Activated naive CD4-positive, alpha-beta T cell treated with anti-CD3 and anti-CD28 coated beads, Interleukin-2, amount 10 ng/mL, durations not matched to agents 7 days and 5 days (primary cell): ENCODE results near the gene SPESP1.

Source experiments
- CTCF ChIA-PET: fragments of 350-600 bp; sonication (Branson Sonifier 250); formaldehyde crosslinking; loops from one replicate; lab custom pipeline; 2021; ENCODE audit warnings: antibody characterized with exemption; lab: Charles Lee
- DNase-seq: peaks from one replicate; pipeline ENCODE4 v3.0.0-alpha.2; 2020
- H3K27ac Mint-ChIP-seq: one replicate; pipeline ENCODE4 v1.8.0; 2021; ENCODE audit warnings: mild to moderate bottlenecking, moderate library complexity, mixed read lengths
- H3K27me3 Mint-ChIP-seq: one replicate; pipeline ENCODE4 v1.8.0; 2021; ENCODE audit warnings: mild to moderate bottlenecking, mixed read lengths
- H3K36me3 Mint-ChIP-seq: one replicate; pipeline ENCODE4 v1.8.0; 2021; ENCODE audit warnings: mixed read lengths
- H3K4me1 Mint-ChIP-seq: one replicate; pipeline ENCODE4 v1.8.0; 2021; ENCODE audit warnings: mixed read lengths
- H3K4me3 Mint-ChIP-seq: one replicate; pipeline ENCODE4 v1.8.0; 2021; ENCODE audit warnings: mild to moderate bottlenecking, moderate library complexity, mixed read lengths
- H3K9me3 Mint-ChIP-seq: one replicate; pipeline ENCODE4 v1.8.0; 2021; ENCODE audit warnings: mixed read lengths

Gene SPESP1

GRCh38 chr15:68930268-68931022 is at the start of gene SPESP1:
SPESP1 (plus strand) TSS chr15:68930525; CDS start chr15:68930654, 129 bp downstream.
- DNase-seq: peak; percentile 60
- Mint-ChIP-seq H3K9me3 (peaks cover 5% of the 10 kb centered on the region), H3K27ac (no peak within 1 kb of the TSS), H3K36me3 (no peaks in the 10 kb centered on the region), H3K27me3 (peaks cover 11% of the 10 kb centered on the region), H3K4me1 (peaks cover 3% of the 10 kb centered on the region), H3K4me3 (peak within 1 kb of the TSS; percentile 53)
- CTCF ChIA-PET: no interaction called here

- Mint-ChIP-seq H3K27me3 (peaks cover 6% of the 10 kb centered on the region), H3K9me3 (no peaks in the 10 kb centered on the region), H3K36me3 (no peaks in the 10 kb centered on the region), H3K4me3 (no peak overlapping the region), H3K27ac (no peak overlapping the region), H3K4me1 (no peaks in the 10 kb centered on the region)
- CTCF ChIA-PET: interaction anchor here (0.7 kb wide), 1 partner anchor 40 kb away, joined by 3 read pairs; no protein-coding TSS in a partner anchor
- no peak for DNase-seq
These were observed 45.3 kb upstream of the SPESP1 start for GRCh38 chr15:68885070-68885469.

DNA sequence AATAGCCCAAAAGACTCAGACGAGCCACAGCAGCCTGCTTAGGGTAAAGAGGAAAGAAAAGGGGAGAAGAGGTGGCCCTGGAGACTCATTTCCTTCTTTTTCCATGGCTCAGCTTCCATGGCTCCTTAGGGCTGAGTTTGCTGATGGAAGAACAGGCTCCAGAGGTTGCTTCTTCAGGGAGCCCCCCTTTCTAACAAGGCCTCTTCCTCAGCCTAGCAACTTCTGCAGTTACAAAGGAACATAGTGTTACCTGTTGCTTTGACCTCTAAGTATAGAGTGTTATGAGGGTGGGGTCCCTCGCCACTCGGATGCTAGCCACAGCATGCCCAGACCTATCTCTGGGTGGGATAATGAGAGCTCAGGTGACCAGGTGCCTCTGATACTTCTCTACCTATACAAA is 43.2 kb upstream of the SPESP1 start:
- H3K27ac Mint-ChIP-seq: no peak overlapping the region
- no peak for DNase-seq
- CTCF ChIA-PET: interaction anchor here (1.0 kb wide), 1 partner anchor 11 kb away, joined by 3 read pairs; no protein-coding TSS in a partner anchor
- no peaks in the 10 kb centered on the region for H3K4me1 Mint-ChIP-seq
- H3K9me3 Mint-ChIP-seq: no peaks in the 10 kb centered on the region
- H3K27me3 Mint-ChIP-seq: peaks cover 7% of the 10 kb centered on the region
- H3K36me3 Mint-ChIP-seq: no peaks in the 10 kb centered on the region
- H3K4me3 Mint-ChIP-seq: no peak overlapping the region

DNA sequence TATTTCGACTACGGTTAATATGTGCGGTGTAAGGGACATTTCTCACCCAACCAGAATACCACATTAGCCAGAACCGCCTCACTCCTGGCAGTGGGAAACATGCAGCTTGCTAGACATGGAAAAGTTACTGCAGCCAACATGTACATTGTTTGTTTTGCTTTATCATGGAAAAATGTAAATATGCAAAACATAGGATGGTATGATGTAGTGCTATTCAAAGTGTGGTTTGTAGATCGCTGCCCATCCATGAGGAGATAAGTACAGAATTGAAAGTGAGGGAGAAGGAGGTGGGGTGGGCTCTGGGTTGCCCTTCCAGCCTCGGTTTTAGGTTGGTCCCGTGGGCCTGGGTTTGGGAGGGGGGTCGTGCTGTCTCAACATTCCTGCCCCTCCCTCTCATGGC is 42.5 kb upstream of the SPESP1 start:
- CTCF ChIA-PET: interaction anchor here (1.0 kb wide), 1 partner anchor 12 kb away, joined by 3 read pairs; no protein-coding TSS in a partner anchor
- Mint-ChIP-seq H3K27me3 (peaks cover 9% of the 10 kb centered on the region), H3K9me3 (no peaks in the 10 kb centered on the region), H3K4me3 (no peak overlapping the region), H3K4me1 (no peaks in the 10 kb centered on the region), H3K27ac (no peak overlapping the region), H3K36me3 (no peaks in the 10 kb centered on the region)
- DNase-seq: no peak

DNA sequence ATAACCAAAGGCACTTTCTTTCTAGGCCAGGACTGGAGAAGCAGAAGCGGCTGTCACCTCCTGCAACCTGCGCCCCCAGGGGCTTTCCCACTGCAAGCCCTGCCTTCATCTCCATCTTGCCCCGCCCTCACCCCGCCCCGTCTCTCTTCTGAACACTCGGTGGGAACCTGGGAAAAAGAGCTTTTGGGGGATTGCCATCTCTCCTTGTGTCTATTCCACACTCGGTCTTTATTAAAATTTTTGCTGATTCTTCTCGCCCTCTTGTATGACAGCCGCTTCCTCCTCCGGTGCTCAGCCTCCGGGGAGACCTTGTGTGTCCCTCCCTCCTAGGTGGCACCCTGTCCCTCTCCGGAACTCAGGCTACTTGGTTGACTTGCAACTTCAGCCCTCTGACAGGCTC is 41.9 kb upstream of the SPESP1 start:
- no peaks in the 10 kb centered on the region for H3K36me3 Mint-ChIP-seq
- CTCF ChIA-PET: interaction anchor here (0.9 to 1.2 kb wide), 3 partner anchors 12 to 131 kb away, joined by 3 to 4 read pairs (median 3); no protein-coding TSS in a partner anchor
- H3K4me1 Mint-ChIP-seq: no peaks in the 10 kb centered on the region
- peaks cover 9% of the 10 kb centered on the region for H3K27me3 Mint-ChIP-seq
- H3K4me3 Mint-ChIP-seq: peak overlapping the region; percentile 8
- DNase-seq: no peak
- no peak overlapping the region for H3K27ac Mint-ChIP-seq
- no peaks in the 10 kb centered on the region for H3K9me3 Mint-ChIP-seq

DNA sequence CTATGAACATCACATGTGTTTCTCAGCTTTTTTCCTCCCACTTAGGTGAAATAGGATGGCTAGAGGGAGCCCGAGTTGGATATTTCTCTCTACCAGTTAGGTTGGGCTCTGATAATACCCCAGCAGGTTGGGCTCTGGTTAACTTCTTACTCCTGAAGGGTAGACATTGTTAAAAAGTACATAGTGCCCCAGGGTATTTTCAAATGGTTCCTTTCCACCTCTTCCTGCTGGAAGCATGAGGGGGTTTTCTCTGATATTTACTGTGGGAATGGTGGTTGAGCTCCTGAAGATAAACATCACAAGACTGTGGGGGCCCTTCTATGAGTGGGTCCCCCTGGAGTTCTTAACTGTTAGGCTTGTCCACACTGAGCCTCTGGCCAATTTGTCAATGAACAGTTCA is 36.1 kb upstream of the SPESP1 start:
- no peaks in the 10 kb centered on the region for H3K9me3 Mint-ChIP-seq
- H3K27me3 Mint-ChIP-seq: peaks cover 15% of the 10 kb centered on the region
- H3K4me3 Mint-ChIP-seq: no peak overlapping the region
- no peak overlapping the region for H3K27ac Mint-ChIP-seq
- DNase-seq: no peak
- CTCF ChIA-PET: interaction anchor here (1.3 to 1.6 kb wide), 2 partner anchors 18 to 344 kb away, joined by 3 to 4 read pairs; no protein-coding TSS in a partner anchor
- H3K4me1 Mint-ChIP-seq: no peaks in the 10 kb centered on the region
- no peaks in the 10 kb centered on the region for H3K36me3 Mint-ChIP-seq

GRCh38 chr15:68896178-68896577 is 34.1 kb upstream of the SPESP1 start:
- H3K36me3 Mint-ChIP-seq: no peaks in the 10 kb centered on the region
- DNase-seq: no peak
- H3K27me3 Mint-ChIP-seq: peaks cover 17% of the 10 kb centered on the region
- CTCF ChIA-PET: no interaction called here
- H3K27ac Mint-ChIP-seq: no peak overlapping the region
- H3K4me3 Mint-ChIP-seq: no peak overlapping the region
- H3K9me3 Mint-ChIP-seq: no peaks in the 10 kb centered on the region
- no peaks in the 10 kb centered on the region for H3K4me1 Mint-ChIP-seq

DNA sequence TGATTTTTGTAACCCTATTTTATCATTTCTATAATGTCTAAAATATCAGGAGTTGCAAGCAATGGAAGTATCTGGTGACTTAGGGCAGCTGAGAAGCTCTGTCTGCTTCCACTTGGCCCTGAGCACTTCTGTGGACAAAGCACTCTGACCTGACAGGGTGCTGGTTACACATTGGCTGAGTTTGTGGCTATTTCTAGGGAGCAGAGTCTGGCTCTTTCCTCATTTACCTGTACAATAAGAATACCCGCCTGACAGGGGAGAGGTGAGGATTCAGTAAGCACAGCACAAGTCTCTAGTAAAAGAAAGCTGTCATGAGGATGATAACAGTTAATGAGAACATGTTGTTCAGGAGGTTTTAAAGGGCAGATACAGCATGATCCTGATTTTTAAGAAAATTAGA is 33.3 kb upstream of the SPESP1 start:
- H3K4me3 Mint-ChIP-seq: no peak overlapping the region
- no peak overlapping the region for H3K27ac Mint-ChIP-seq
- no peaks in the 10 kb centered on the region for H3K9me3 Mint-ChIP-seq
- DNase-seq: no peak
- H3K27me3 Mint-ChIP-seq: peaks cover 17% of the 10 kb centered on the region
- CTCF ChIA-PET: no interaction called here
- no peaks in the 10 kb centered on the region for H3K36me3 Mint-ChIP-seq
- H3K4me1 Mint-ChIP-seq: no peaks in the 10 kb centered on the region

- DNase-seq: no peak
- H3K9me3 Mint-ChIP-seq: no peaks in the 10 kb centered on the region
- CTCF ChIA-PET: no interaction called here
- H3K36me3 Mint-ChIP-seq: no peaks in the 10 kb centered on the region
- H3K4me3 Mint-ChIP-seq: no peak overlapping the region
- peaks cover 10% of the 10 kb centered on the region for H3K27me3 Mint-ChIP-seq
- no peaks in the 10 kb centered on the region for H3K4me1 Mint-ChIP-seq
- no peak overlapping the region for H3K27ac Mint-ChIP-seq
These were observed 30.3 kb upstream of the SPESP1 start for GRCh38 chr15:68900027-68900426.

DNA sequence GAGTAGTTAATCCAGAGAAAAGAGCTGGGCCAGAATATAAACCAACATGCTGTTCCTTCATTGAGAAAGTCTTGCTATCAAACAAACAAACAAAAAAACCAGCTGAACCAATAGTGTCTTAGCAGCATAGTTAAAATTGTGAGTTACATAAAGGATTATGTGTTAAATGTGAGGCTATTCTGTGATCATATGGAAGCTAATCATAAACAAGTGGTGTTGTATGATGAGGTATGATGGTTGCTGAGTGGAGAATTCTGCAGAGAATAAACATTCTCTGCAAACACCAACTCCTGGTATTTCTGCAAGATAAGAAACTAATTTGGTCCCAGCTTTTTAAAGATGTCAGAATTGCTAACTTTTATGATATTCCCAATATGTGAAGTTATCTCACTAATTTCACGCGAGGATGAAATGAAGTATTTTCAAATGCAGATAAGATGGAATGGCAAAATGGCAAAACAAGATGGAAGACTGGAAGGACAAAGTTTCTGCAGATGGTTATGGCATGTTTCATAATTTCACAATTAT is 22.9 kb upstream of the SPESP1 start:
- Mint-ChIP-seq H3K4me1 (no peaks in the 10 kb centered on the region), H3K9me3 (no peaks in the 10 kb centered on the region)
- CTCF ChIA-PET: no interaction called here

DNA sequence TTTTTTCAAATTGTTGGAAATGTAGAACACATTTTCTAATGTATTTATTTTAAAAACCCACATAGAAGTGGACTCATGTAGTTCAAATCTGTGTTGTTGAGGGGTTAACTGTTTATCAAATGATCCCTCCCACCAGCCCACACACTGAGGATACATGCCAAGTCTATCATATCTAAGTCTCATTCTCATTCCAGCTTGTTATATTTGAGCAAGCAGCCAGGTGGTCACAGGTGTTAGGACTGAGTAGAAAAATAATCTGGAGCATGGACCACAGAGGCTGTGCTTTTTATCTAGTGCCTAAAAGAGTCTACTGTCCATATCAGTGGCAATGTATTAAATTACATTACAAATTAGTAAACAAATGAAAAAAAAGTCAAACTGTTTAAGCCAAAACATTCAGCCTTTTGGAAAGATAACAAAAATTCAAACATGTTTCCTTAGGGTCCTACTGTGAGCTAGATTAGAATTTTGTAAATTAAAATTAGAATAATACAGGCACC is 20.7 kb upstream of the SPESP1 start:
- H3K27ac Mint-ChIP-seq: no peak overlapping the region
- peaks cover 7% of the 10 kb centered on the region for H3K27me3 Mint-ChIP-seq
- H3K36me3 Mint-ChIP-seq: no peaks in the 10 kb centered on the region
- H3K9me3 Mint-ChIP-seq: no peaks in the 10 kb centered on the region
- DNase-seq: no peak
- no peaks in the 10 kb centered on the region for H3K4me1 Mint-ChIP-seq
- CTCF ChIA-PET: interaction anchor here (1.2 kb wide), 1 partner anchor 15 kb away, joined by 5 read pairs; no protein-coding TSS in a partner anchor
- H3K4me3 Mint-ChIP-seq: no peak overlapping the region

More for the DNA sequence above, 22.9 kb upstream of the SPESP1 start:
- Mint-ChIP-seq H3K36me3 (no peaks in the 10 kb centered on the region), H3K27ac (no peak overlapping the region), H3K4me3 (no peak overlapping the region), H3K27me3 (peaks cover 7% of the 10 kb centered on the region)
- no peak for DNase-seq

- Mint-ChIP-seq H3K27me3 (peaks cover 7% of the 10 kb centered on the region), H3K36me3 (no peaks in the 10 kb centered on the region), H3K27ac (no peak overlapping the region), H3K4me1 (no peaks in the 10 kb centered on the region), H3K9me3 (no peaks in the 10 kb centered on the region), H3K4me3 (no peak overlapping the region)
- CTCF ChIA-PET: interaction anchor here (1.2 kb wide), 1 partner anchor 14 kb away, joined by 5 read pairs; no protein-coding TSS in a partner anchor
- DNase-seq: no peak
These were observed 20.0 kb upstream of the SPESP1 start for GRCh38 chr15:68910341-68910740.

- no peak overlapping the region for H3K27ac Mint-ChIP-seq
- CTCF ChIA-PET: interaction anchor here (1.2 kb wide), 1 partner anchor 14 kb away, joined by 5 read pairs; no protein-coding TSS in a partner anchor
- DNase-seq: no peak
- no peaks in the 10 kb centered on the region for H3K9me3 Mint-ChIP-seq
- no peaks in the 10 kb centered on the region for H3K4me1 Mint-ChIP-seq
- no peaks in the 10 kb centered on the region for H3K36me3 Mint-ChIP-seq
- peaks cover 7% of the 10 kb centered on the region for H3K27me3 Mint-ChIP-seq
- H3K4me3 Mint-ChIP-seq: no peak overlapping the region
These were observed 19.5 kb upstream of the SPESP1 start for GRCh38 chr15:68910816-68911215.

- H3K9me3 Mint-ChIP-seq: no peaks in the 10 kb centered on the region
- peaks cover 17% of the 10 kb centered on the region for H3K27me3 Mint-ChIP-seq
- CTCF ChIA-PET: interaction anchor here (0.8 kb wide), 1 partner anchor 167 kb away, joined by 3 read pairs; no protein-coding TSS in a partner anchor
- no peak for DNase-seq
- no peak overlapping the region for H3K27ac Mint-ChIP-seq
- no peak overlapping the region for H3K4me3 Mint-ChIP-seq
- no peaks in the 10 kb centered on the region for H3K36me3 Mint-ChIP-seq
- no peaks in the 10 kb centered on the region for H3K4me1 Mint-ChIP-seq
These were observed 8.4 kb upstream of the SPESP1 start for GRCh38 chr15:68921926-68922325.
